Caco-2 (cell line): ENCODE data around the gene IFI27L1. TPM values are rescaled to one million over a fixed set of nuclear protein-coding genes. Genes with fewer than 3 reads are reported as not detected.

Source experiments
- BruUV-seq: library from RNA; stranded (reverse); fragments of 400-500 nt; replicated peaks from 2 replicates; lab custom pipeline; 2021; lab: Mats Ljungman, UMichigan
- CTCF ChIA-PET: fragments of 300-600 bp; sonication (Branson Sonifier 250); formaldehyde crosslinking; loops from one replicate; lab custom pipeline; 2022; ENCODE audit warnings: antibody characterized with exemption; lab: Charles Lee
- POLR2A ChIA-PET: fragments of 300-600 bp; sonication (Branson Sonifier 250); formaldehyde crosslinking; loops from one replicate; lab custom pipeline; 2022; ENCODE audit warnings: antibody characterized with exemption; lab: Charles Lee
- DNase-seq, 2 experiments: peaks; one replicate each; pipeline versions ENCODE4 v3.0.0 to v3.0.0-alpha.2; 2020 to 2022
- H3K27me3 ChIP-seq: replicated peaks from 2 replicates; pipeline ENCODE4 v1.6.0; 2011; ENCODE audit warnings: low read length; ENCODE audit not compliant: control insufficient read depth, insufficient read depth
- H3K36me3 ChIP-seq: 2 replicates; pipeline ENCODE4 v1.5.1; 2011; ENCODE audit warnings: low read length; ENCODE audit not compliant: control insufficient read depth, insufficient read depth
- H3K4me1 ChIP-seq: fragments of 250-450 bp; sonication (Bioruptor Pico); 2 replicates; pipeline ENCODE4 v1.5.1; 2020; ENCODE audit warnings: mild to moderate bottlenecking
- H3K4me3 ChIP-seq: 2 replicates; pipeline ENCODE4 v1.5.1; 2011; ENCODE audit warnings: low read depth, mild to moderate bottlenecking, control low read depth, low read length
- H3K9me3 ChIP-seq: fragments of 250-450 bp; sonication (Bioruptor Pico); 2 replicates; pipeline ENCODE4 v1.5.1; 2020; ENCODE audit warnings: mild to moderate bottlenecking, moderate library complexity
- H3K27ac Mint-ChIP-seq: one replicate; pipeline ENCODE4 v1.8.0; 2022; ENCODE audit warnings: mixed read lengths; ENCODE audit not compliant: unreplicated experiment
- H3K27me3 Mint-ChIP-seq: one replicate; pipeline ENCODE4 v1.8.0; 2022; ENCODE audit warnings: mixed read lengths; ENCODE audit not compliant: insufficient read depth, unreplicated experiment
- H3K36me3 Mint-ChIP-seq: one replicate; pipeline ENCODE4 v1.8.0; 2022; ENCODE audit warnings: mild to moderate bottlenecking, mixed read lengths; ENCODE audit not compliant: insufficient read depth, unreplicated experiment
- H3K4me1 Mint-ChIP-seq: one replicate; pipeline ENCODE4 v1.8.0; 2022; ENCODE audit warnings: low read depth, mixed read lengths; ENCODE audit not compliant: unreplicated experiment
- H3K4me3 Mint-ChIP-seq: one replicate; pipeline ENCODE4 v1.8.0; 2022; ENCODE audit warnings: mild to moderate bottlenecking, moderate library complexity, mixed read lengths; ENCODE audit not compliant: unreplicated experiment
- H3K9me3 Mint-ChIP-seq: one replicate; pipeline ENCODE4 v1.8.0; 2022; ENCODE audit warnings: mixed read lengths; ENCODE audit not compliant: unreplicated experiment
- CTCF ChIP-seq, 2 experiments: fragments of 200-600 bp in 1 of 2; IDR thresholded peaks; 1 replicate in 1 of 2; 2 replicates in 1 of 2; pipeline versions ENCODE4 v1.5.1 to v1.8.0; 2011 to 2022; ENCODE audit warnings: antibody characterized with exemption in 1 of 2, control low read depth in 1 of 2, inconsistent platforms in 1 of 2, low read depth in 1 of 2, low read length in 1 of 2, mild to moderate bottlenecking in 1 of 2, moderate library complexity in 1 of 2; ENCODE audit not compliant: insufficient read depth in 1 of 2, severe bottlenecking in 1 of 2, unreplicated experiment in 1 of 2
- intact Hi-C: fragments of 100-400 bp; cut with micrococcal nuclease; formaldehyde crosslinking; loops from one replicate; pipeline ENCODE4 v1.10.0; 2022; ENCODE audit not compliant: unreplicated experiment
- total RNA-seq: library from RNA; stranded (reverse); gene quantifications from 2 replicates; pipeline ENCODE4 v1.2.3, GENCODE V29; 2022

The IFI27L1 gene
- total RNA-seq, 1 experiment from 2014 or later: 13.6 TPM

GRCh38 chr14:94139006-94139405 is 57.9 kb downstream of the IFI27L1 start:
- POLR2A ChIA-PET: no interaction called here
- intact Hi-C loops: loop anchor here (10.0 kb wide), 2 partner anchors 286 to 346 kb away; no protein-coding TSS in a partner anchor
- DNase-seq: no peak
- Histone ChIP-seq H3K9me3 (no peaks in the 10 kb centered on the region), H3K4me1 (no peaks in the 10 kb centered on the region), H3K27me3 (no peaks in the 10 kb centered on the region), H3K36me3 (no peaks in the 10 kb centered on the region), H3K4me3 (no peak overlapping the region)
- no peak overlapping the region for H3K4me3 Mint-ChIP-seq
- no peaks in the 10 kb centered on the region for H3K4me1 Mint-ChIP-seq
- CTCF ChIA-PET: interaction anchor here (0.7 to 1.5 kb wide), 2 partner anchors 17 to 103 kb away, joined by 5 to 6 read pairs; no protein-coding TSS in a partner anchor
- BruUV-seq: no TSS peak
- TF ChIP-seq CTCF (IDR thresholded peaks at IDR 0.05; ENCODE audit: insufficient read depth in 1 of 2, low read depth in 1 of 2, low read length in 1 of 2, severe bottlenecking in 1 of 2, unreplicated experiment in 1 of 2): no peak
- H3K36me3 Mint-ChIP-seq: no peaks in the 10 kb centered on the region
- peaks cover 13% of the 10 kb centered on the region for H3K9me3 Mint-ChIP-seq
- H3K27me3 Mint-ChIP-seq: peaks cover 6% of the 10 kb centered on the region
- H3K27ac Mint-ChIP-seq: no peak overlapping the region

GRCh38 chr14:94139421-94139820 is 58.3 kb downstream of the IFI27L1 start:
- BruUV-seq: no TSS peak
- POLR2A ChIA-PET: no interaction called here
- peaks cover 13% of the 10 kb centered on the region for H3K9me3 Mint-ChIP-seq
- H3K36me3 Mint-ChIP-seq: no peaks in the 10 kb centered on the region
- peaks cover 6% of the 10 kb centered on the region for H3K27me3 Mint-ChIP-seq
- no peaks in the 10 kb centered on the region for H3K27me3 ChIP-seq
- CTCF ChIA-PET: interaction anchor here (0.7 to 1.5 kb wide), 2 partner anchors 17 to 103 kb away, joined by 5 to 6 read pairs; no protein-coding TSS in a partner anchor
- no peaks in the 10 kb centered on the region for H3K9me3 ChIP-seq
- no peaks in the 10 kb centered on the region for H3K36me3 ChIP-seq
- H3K4me1 ChIP-seq: no peaks in the 10 kb centered on the region
- H3K4me3 ChIP-seq: no peak overlapping the region
- TF ChIP-seq CTCF (IDR thresholded peaks at IDR 0.05; ENCODE audit: insufficient read depth in 1 of 2, low read depth in 1 of 2, low read length in 1 of 2, severe bottlenecking in 1 of 2, unreplicated experiment in 1 of 2): no peak
- H3K4me1 Mint-ChIP-seq: no peaks in the 10 kb centered on the region
- H3K27ac Mint-ChIP-seq: no peak overlapping the region
- H3K4me3 Mint-ChIP-seq: no peak overlapping the region
- intact Hi-C loops: loop anchor here (10.0 kb wide), 2 partner anchors 285 to 345 kb away; no protein-coding TSS in a partner anchor
- DNase-seq: no peak

- Histone ChIP-seq H3K36me3 (no peaks in the 10 kb centered on the region), H3K27me3 (no peaks in the 10 kb centered on the region), H3K9me3 (no peaks in the 10 kb centered on the region), H3K4me3 (no peak overlapping the region), H3K4me1 (no peaks in the 10 kb centered on the region)
- no peaks in the 10 kb centered on the region for H3K36me3 Mint-ChIP-seq
- ChIA-PET POLR2A (no interaction called here), CTCF (interaction anchor here (0.6 to 1.4 kb wide), 2 partner anchors 10 to 38 kb away, joined by 4 to 6 read pairs; no protein-coding TSS in a partner anchor)
- no peak for DNase-seq
- BruUV-seq: no TSS peak
- peaks cover 3% of the 10 kb centered on the region for H3K27me3 Mint-ChIP-seq
- H3K9me3 Mint-ChIP-seq: no peaks in the 10 kb centered on the region
- intact Hi-C loops: no loop called here
- no peak overlapping the region for H3K27ac Mint-ChIP-seq
- H3K4me3 Mint-ChIP-seq: no peak overlapping the region
- no peaks in the 10 kb centered on the region for H3K4me1 Mint-ChIP-seq
- TF ChIP-seq CTCF (IDR thresholded peaks at IDR 0.05; ENCODE audit: insufficient read depth in 1 of 2, low read depth in 1 of 2, low read length in 1 of 2, severe bottlenecking in 1 of 2, unreplicated experiment in 1 of 2): no peak
Observed at GRCh38 chr14:94142247-94142646, 61.1 kb downstream of the IFI27L1 start.
